GM20000 (cell line): ENCODE measurements around the gene DYSF.

Source experiments
- DNase-seq: peaks from one replicate; pipeline ENCODE4 v3.0.0; 2012; ENCODE audit warnings: low spot score
- CTCF ChIP-seq: IDR thresholded peaks from 2 replicates; pipeline ENCODE4 v1.5.1; 2012; ENCODE audit warnings: mild to moderate bottlenecking, control low read depth; ENCODE audit errors: extremely low read depth, missing control alignments

DYSF gene

DNA sequence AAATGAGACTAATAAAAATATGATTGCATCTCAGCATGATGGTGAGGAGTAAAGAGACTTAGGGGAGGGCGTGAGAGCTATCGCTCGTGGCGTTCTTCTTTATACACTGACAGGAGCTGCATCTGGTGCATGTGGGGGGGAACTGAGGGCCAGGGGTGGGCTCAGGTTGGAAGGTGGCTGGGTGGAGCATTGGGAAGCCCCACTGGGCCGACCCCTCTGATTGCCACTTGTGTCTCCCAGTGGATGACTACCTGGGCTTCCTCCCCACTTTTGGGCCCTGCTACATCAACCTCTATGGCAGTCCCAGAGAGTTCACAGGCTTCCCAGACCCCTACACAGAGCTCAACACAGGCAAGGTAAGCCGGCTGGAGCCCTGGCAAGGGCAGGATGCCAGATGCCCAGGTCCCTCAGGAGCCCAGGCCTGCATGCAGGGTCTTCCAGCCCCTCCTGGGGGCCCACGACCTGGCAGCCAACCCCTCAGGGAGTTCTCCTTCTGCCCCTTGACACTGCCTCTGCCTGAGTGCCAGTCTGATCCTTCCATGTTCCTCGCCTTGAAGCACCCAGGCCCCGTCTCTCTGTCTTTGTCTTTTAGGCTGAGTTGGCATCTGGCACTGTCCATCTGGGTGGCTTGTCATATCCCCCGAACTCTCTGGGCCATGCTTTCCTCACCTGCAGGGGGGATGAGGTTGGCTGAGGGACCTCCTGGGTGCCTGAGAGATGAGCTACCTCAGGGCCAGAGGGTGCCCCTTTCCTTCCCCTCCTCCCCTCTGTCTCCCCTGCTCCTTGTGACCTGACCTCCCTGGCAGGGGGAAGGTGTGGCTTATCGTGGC is 97.7 kb downstream of the DYSF start:
- no peak for DNase-seq
- no peak for TF ChIP-seq CTCF

DNA sequence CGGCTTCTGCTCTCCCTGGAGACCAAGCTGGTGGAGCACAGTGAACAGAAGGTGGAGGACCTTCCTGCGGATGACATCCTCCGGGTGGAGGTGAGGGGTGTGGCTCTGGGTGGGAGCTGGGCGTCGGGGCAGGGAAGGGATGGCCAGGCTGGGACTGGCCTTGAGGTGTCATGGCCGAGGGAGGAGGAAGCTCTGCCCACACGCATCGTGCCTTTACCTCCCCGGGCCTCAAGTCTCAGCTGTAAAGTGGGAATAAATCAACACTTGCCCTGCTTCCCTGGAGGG is 98.2 kb downstream of the DYSF start:
- no peak for DNase-seq
- TF ChIP-seq CTCF: no peak

DNA sequence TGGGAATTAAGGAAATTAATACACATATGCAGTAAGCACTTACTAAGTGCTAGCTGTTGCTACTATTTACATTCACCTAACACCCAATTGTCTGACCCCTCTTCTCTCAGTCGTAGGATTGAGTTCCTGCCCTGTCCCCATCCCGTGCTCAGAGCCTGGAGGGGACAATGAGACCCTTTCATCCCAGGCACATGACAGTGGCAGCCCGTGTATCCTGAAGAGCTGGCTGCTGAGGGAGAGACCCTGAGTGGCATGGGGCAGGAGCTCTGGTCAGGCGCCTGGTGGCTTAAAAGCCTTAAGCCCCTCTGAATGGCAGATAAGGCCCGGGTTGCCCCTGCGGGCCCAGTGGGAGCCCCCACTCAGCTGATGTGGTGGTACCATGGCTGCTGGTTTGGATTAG is 99.0 kb downstream of the DYSF start:
- TF ChIP-seq CTCF: no peak
- no peak for DNase-seq

GRCh38 chr2:71552861-71553301 is 99.5 kb downstream of the DYSF start:
- TF ChIP-seq CTCF: no peak
- no peak for DNase-seq

DNA sequence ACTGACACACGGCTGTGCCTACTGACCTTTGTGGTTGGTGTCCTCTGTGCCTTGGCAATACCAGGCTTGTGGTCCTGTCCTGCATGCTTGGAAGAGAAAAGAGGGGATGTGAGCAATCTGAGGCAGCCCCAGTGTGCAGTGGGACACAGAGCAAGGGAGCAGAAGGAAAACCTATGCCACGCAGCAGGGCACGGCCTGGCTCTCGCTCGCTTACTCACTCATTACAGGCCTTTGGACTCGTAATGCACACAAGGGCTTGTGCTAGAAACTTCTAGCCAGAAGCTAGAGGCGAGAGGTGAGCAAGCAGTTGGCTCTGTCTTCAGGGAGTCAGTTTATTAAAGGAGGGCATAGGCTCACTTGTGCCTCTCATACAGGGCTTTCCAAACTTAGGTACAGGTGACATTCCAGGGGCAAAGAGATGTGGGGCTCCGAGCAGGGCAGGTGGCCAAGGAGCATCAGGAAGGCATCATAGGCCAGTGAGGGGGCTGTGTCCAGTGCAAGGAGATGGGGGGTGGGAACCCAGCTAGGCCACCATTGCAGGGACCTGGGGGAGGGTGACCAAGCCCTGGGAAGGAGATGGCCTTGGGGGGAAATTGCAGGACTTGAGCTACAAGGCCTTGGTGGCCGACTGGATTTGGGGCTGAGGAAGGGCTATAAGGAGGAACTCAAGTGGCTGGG is 100.8 kb downstream of the DYSF start:
- no peak for DNase-seq

GRCh38 chr2:71554706-71555056 is 101.3 kb downstream of the DYSF start:
- TF ChIP-seq CTCF: no peak
- no peak for DNase-seq

More for the DNA sequence above, 100.8 kb downstream of the DYSF start:
- no peak for TF ChIP-seq CTCF

DNA sequence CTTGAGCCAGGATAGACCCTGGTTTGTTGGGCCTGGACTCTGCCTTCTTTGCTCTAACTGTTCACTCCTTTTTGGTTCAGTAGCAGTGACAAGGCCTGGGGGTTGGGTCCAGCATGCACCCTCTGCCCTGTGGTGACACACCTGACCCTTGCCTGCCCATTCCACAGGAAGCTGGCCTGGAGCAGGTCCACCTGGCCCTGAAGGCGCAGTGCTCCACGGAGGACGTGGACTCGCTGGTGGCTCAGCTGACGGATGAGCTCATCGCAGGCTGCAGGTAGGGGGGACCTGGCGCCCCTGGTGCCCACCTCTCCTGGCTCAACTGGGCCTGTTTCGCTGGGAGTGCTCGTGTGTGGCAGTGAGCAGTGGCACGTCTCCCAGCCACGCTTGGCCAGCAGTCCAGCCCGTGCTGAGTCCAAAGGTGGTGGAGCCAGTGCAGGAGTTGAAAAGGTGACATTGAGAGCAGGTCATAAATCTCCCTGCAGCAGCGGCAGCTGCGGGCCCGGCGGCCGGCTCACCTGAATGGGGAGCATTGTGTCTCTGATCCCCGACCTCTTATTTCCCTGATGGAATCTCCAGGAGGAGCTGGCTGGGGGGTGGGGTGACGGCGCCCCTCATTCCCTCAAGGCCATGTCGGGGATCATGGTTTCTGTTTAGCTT is 102.6 kb downstream of the DYSF start:
- TF ChIP-seq CTCF: no peak
- DNase-seq: no peak
